HepG2 (cell line): ENCODE results near the gene AKT3. TPM values are rescaled to one million over a fixed set of nuclear protein-coding genes. Genes with fewer than 3 reads are reported as not detected.

Experiments used
- ATAC-seq: fragments of 200-7000 bp; cut with Tn5 transposase; 3 replicates; pipeline ENCODE4 v1.9.1; 2020; ENCODE audit warnings: mild to moderate bottlenecking, moderate library complexity
- BruUV-seq: library from RNA; stranded (reverse); fragments of 400-500 nt; replicated peaks from 2 replicates; lab custom pipeline; 2021; lab: Mats Ljungman, UMichigan
- CTCF ChIA-PET: fragments of 300-600 bp; formaldehyde crosslinking; extraction: SDS; loops from one replicate; lab custom pipeline; 2021; ENCODE audit warnings: low total read pairs, inconsistent platforms, low intra/inter-chr PET ratio; lab: Yijun Ruan, JAX
- POLR2A ChIA-PET: fragments of 350-600 bp; sonication (Branson Sonifier 250); formaldehyde crosslinking; loops from one replicate; lab custom pipeline; 2020; ENCODE audit warnings: antibody characterized with exemption, inconsistent platforms; lab: Yijun Ruan, JAX
- DNase-seq: peaks from one replicate; pipeline ENCODE4 v3.0.0-alpha.2; 2015; ENCODE audit warnings: low spot score
- FAIRE-seq: peaks from 3 replicates; lab custom pipeline; 2011; peaks lifted over from hg19 to GRCh38; lab: Jason Lieb, UNC
- H2AFZ ChIP-seq: one replicate; pipeline ENCODE4 v1.6.1; 2011; ENCODE audit warnings: low read length, inconsistent platforms
- H3K27ac ChIP-seq: fragments of 300-600 bp; 3 replicates; pipeline ENCODE4 v1.8.0; 2011; ENCODE audit warnings: mixed run types, mild to moderate bottlenecking, mixed read lengths, low read length, inconsistent platforms; ENCODE audit not compliant: insufficient read depth; ENCODE audit errors: extremely low read length
- H3K27me3 ChIP-seq, 2 experiments: fragments of 200-600 bp in 1 of 2; 2 replicates in 1 of 2; 3 replicates in 1 of 2; pipeline versions ENCODE4 v1.6.0 to v1.8.0; 2011; ENCODE audit warnings: low read length in 2 of 2, mild to moderate bottlenecking in 2 of 2, moderate library complexity in 2 of 2, inconsistent platforms in 1 of 2; ENCODE audit not compliant: insufficient read depth in 2 of 2, control insufficient read depth in 1 of 2
- H3K36me3 ChIP-seq, 2 experiments: fragments of 200-600 bp in 1 of 2; replicated peaks in 1 of 2; 2 replicates in 1 of 2; 3 replicates in 1 of 2; pipeline versions ENCODE4 v1.5.1 to v1.8.0; 2011; ENCODE audit warnings: low read length in 2 of 2, inconsistent platforms in 1 of 2; ENCODE audit not compliant: insufficient read depth in 2 of 2, control insufficient read depth in 1 of 2
- H3K4me1 ChIP-seq: 2 replicates; pipeline ENCODE4 v1.5.1; 2012; ENCODE audit warnings: low read length, inconsistent platforms; ENCODE audit not compliant: insufficient read depth
- H3K4me2 ChIP-seq: 2 replicates; pipeline ENCODE4 v1.6.0; 2011; ENCODE audit warnings: low read depth, low read length, inconsistent platforms
- H3K4me3 ChIP-seq, 3 experiments: fragments of 200-600 bp in 1 of 3; sonication (generic), shearing (Covaris generic) in 1 of 3; replicated peaks in 1 of 3; 2 replicates each; pipeline ENCODE4 v1.5.1; 2011 to 2016; ENCODE audit warnings: low read length in 3 of 3, inconsistent platforms in 2 of 3, low read depth in 2 of 3, mild to moderate bottlenecking in 2 of 3, control low read depth in 1 of 3, mixed read lengths in 1 of 3; ENCODE audit not compliant: insufficient read depth in 1 of 3
- H3K79me2 ChIP-seq: one replicate; pipeline ENCODE4 v1.6.1; 2011; ENCODE audit warnings: low read length, inconsistent platforms; ENCODE audit not compliant: insufficient read depth
- H3K9ac ChIP-seq: 2 replicates; pipeline ENCODE4 v1.6.0; 2011; ENCODE audit warnings: mild to moderate bottlenecking, low read depth, low read length, inconsistent platforms; ENCODE audit not compliant: insufficient read depth
- H3K9me3 ChIP-seq: 2 replicates; pipeline ENCODE4 v1.5.1; 2012; ENCODE audit warnings: mild to moderate bottlenecking, low read length
- H4K20me1 ChIP-seq: 2 replicates; pipeline ENCODE4 v1.6.0; 2011; ENCODE audit warnings: inconsistent platforms, mild to moderate bottlenecking, low read length, moderate library complexity; ENCODE audit not compliant: insufficient read depth
- HNF1A ChIP-seq, 2 experiments: sonication (generic) in 1 of 2; formaldehyde crosslinking in 1 of 2; IDR thresholded peaks; 2 replicates each; pipeline versions ENCODE4 v1.4.0 to v1.6.1; 2016 to 2020; ENCODE audit warnings: borderline replicate concordance in 1 of 2, low read depth in 1 of 2, mild to moderate bottlenecking in 1 of 2, missing genetic modification reagents in 1 of 2
- MIXL1 ChIP-seq: IDR thresholded peaks from 2 replicates; pipeline ENCODE4 v1.6.1; 2016
- PBX2 ChIP-seq: IDR thresholded peaks from 2 replicates; pipeline ENCODE4 v1.6.1; 2016; ENCODE audit warnings: control low read depth
- TBL1XR1 ChIP-seq: fragments of 150-350 bp; IDR thresholded peaks from 2 replicates; pipeline ENCODE4 v1.6.1; 2014; ENCODE audit warnings: borderline replicate concordance, low read length; ENCODE audit not compliant: partially characterized antibody
- ZBTB2 ChIP-seq: sonication (generic); formaldehyde crosslinking; IDR thresholded peaks from 2 replicates; pipeline ENCODE4 v1.8.0; 2022; ENCODE audit warnings: low read depth, missing genetic modification reagents
- ZBTB39 ChIP-seq: sonication (generic); formaldehyde crosslinking; IDR thresholded peaks from 2 replicates; pipeline ENCODE4 v1.5.0; 2020; ENCODE audit warnings: missing genetic modification reagents
- ZNF501 ChIP-seq: sonication (generic); formaldehyde crosslinking; IDR thresholded peaks from 2 replicates; pipeline ENCODE4 v1.5.1; 2020; ENCODE audit warnings: mild to moderate bottlenecking, moderate library complexity, missing genetic modification reagents
- WGBS: methylation state at CpG from one replicate; pipeline ENCODE4 v1.1.6; 2017; ENCODE audit warnings: low lambda C conversion rate; 5-methylcytosine and 5-hydroxymethylcytosine counted together
- in situ Hi-C: cut with HindIII; loops from 2 replicates; pipeline ENCODE4 v1.10.0; 2017; ENCODE audit warnings: low pct_unique_long_range_greater_than_20kb; ENCODE audit not compliant: extremely low pct_ligation_motif_present
- intact Hi-C: fragments of 100-400 bp; cut with micrococcal nuclease; formaldehyde crosslinking; loops from one replicate; pipeline ENCODE4 v1.10.0; 2022; ENCODE audit not compliant: unreplicated experiment
- polyA plus RNA-seq, 8 experiments: library from polyadenylated mRNA; depleted of rRNA in 3 of 8; stranded (reverse) in 7 of 8; unstranded in 1 of 8; fragments of >200 nt; fragmentation: Illumina TruSeq in 4 of 8; extraction: Trizol in 4 of 8; gene quantifications; 2 replicates each; pipeline versions ENCODE4 v1.2.1 to v1.2.3, GENCODE V29; 2011 to 2016; ENCODE audit warnings: low read depth in 4 of 8, missing spikeins in 1 of 8, mixed read lengths in 1 of 8; ENCODE audit not compliant: insufficient read depth in 1 of 8
- total RNA-seq, 5 experiments: library from RNA; depleted of rRNA; stranded (reverse); fragments of >200 nt; fragmentation: Illumina TruSeq; extraction: Trizol; gene quantifications; 2 replicates each; pipeline ENCODE4 v1.2.3, GENCODE V29; 2016; ENCODE audit warnings: low read depth in 1 of 5

AKT3 gene
- total and polyA plus RNA-seq, 2 of the 13 experiments (the other 11 are each of a cell fraction or from before 2014, with no cell fraction given) = 0.07 TPM

- intact Hi-C loops (no loop called here), in situ Hi-C loops (no loop called here)
- H4K20me1 ChIP-seq = no peaks in the 10 kb centered on the region
- H3K4me2 ChIP-seq = no peak overlapping the region
- no peak for FAIRE-seq
- no peak for TF ChIP-seq MIXL1 (CRISPR knock-in tag)
- no peak for TF ChIP-seq TBL1XR1
- no peak for TF ChIP-seq HNF1A (IDR thresholded peaks at IDR 0.05; ENCODE audit: low read depth)
- no peak for TF ChIP-seq HNF1A (CRISPR knock-in tag; IDR thresholded peaks at IDR 0.05; ENCODE audit: borderline replicate concordance)
- no peak for TF ChIP-seq ZNF501 (CRISPR knock-in tag)
- TF ChIP-seq ZBTB2 (CRISPR knock-in tag) = no peak
- no peak for TF ChIP-seq ZBTB39 (CRISPR knock-in tag)
- TF ChIP-seq PBX2 (CRISPR knock-in tag) = no peak
- BruUV-seq = no TSS peak
- no peak for ATAC-seq
- ChIA-PET POLR2A (no interaction called here), CTCF (no interaction called here)
- no peak overlapping the region for H3K27ac ChIP-seq
- no peaks in the 10 kb centered on the region for H3K9me3 ChIP-seq
- no peaks in the 10 kb centered on the region for H3K36me3 ChIP-seq
- H3K27me3 ChIP-seq = no peaks in the 10 kb centered on the region
- no peak for DNase-seq
- H3K79me2 ChIP-seq = no peaks in the 10 kb centered on the region
- no peak overlapping the region for H2AFZ ChIP-seq
- 25% methylated on average over 1 of the region's 1 CpG for WGBS
- H3K4me1 ChIP-seq = no peaks in the 10 kb centered on the region
- no peak overlapping the region for H3K4me3 ChIP-seq
- H3K9ac ChIP-seq = no peak overlapping the region
Observed at GRCh38 chr1:243562473-243562872, 287.6 kb downstream of the AKT3 start.
